ENCODE data around the gene ADSL. TPM values are rescaled to one million over a fixed set of nuclear protein-coding genes. Genes with fewer than 3 reads are reported as not detected.

The ADSL gene
- total RNA-seq, 1 donor from 2014 or later, result 135 TPM

DNA sequence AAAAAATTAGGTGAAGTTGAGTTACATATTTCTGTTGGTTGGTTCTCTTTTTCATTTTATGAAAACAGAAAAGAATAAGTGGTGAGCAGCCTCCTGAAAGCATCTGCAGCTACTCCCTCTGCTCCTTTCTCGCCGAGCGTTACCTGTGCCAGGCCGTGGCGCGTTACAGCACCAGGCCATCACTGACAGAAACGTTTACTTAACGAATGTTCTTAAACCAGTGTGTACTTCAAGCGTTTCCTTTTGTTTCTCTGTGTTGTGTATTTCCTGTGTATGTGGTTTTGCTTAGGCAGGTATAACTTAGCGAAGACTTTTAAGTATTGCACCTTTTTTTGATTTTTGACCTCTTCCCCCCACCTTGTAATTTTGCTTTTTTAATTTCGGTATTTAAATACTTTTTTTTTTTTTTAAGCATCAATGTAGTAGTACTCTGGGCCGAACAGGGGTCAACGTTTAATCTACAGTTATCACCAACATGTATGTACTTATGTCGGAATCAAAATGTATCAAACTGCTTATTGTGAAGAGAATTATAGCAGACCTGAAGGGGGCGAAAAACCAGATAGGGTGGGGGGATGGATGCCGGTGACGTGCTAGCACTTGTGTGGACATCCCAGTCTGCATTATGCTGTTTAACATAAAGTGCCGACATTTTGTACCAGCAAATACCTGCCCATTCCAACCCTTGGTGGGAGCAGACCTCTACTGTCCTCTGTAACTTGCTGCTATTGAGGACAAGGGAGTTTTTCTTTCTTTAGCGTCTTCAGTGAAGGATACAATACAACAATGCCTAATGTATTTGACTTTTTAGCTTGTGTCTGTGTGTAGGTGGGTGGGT is 21.6 kb upstream of the ADSL start:
- no peaks in the 10 kb centered on the region for H3K79me2 ChIP-seq (ENCODE audit: low read depth)
- no peaks in the 10 kb centered on the region for H3K36me3 ChIP-seq
- no peak overlapping the region for H2AFZ ChIP-seq (replicated peaks)
- TF ChIP-seq EZH2 (IDR thresholded peaks at IDR 0.05), result no peak
- no peak for TF ChIP-seq EZH2phosphoT487 (IDR thresholded peaks at IDR 0.05)
- TF ChIP-seq, protein P1, sequence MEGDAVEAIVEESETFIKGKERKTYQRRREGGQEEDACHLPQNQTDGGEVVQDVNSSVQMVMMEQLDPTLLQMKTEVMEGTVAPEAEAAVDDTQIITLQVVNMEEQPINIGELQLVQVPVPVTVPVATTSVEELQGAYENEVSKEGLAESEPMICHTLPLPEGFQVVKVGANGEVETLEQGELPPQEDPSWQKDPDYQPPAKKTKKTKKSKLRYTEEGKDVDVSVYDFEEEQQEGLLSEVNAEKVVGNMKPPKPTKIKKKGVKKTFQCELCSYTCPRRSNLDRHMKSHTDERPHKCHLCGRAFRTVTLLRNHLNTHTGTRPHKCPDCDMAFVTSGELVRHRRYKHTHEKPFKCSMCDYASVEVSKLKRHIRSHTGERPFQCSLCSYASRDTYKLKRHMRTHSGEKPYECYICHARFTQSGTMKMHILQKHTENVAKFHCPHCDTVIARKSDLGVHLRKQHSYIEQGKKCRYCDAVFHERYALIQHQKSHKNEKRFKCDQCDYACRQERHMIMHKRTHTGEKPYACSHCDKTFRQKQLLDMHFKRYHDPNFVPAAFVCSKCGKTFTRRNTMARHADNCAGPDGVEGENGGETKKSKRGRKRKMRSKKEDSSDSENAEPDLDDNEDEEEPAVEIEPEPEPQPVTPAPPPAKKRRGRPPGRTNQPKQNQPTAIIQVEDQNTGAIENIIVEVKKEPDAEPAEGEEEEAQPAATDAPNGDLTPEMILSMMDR (IDR thresholded peaks at IDR 0.05), result no peak
- H3K9me3 Mint-ChIP-seq, result no peaks in the 10 kb centered on the region
- H3K4me2 ChIP-seq, result no peak overlapping the region
- H3F3A ChIP-seq (ENCODE audit: low read depth), result peaks cover 31% of the 10 kb centered on the region
- no peak overlapping the region for H3K4me3 ChIP-seq
- H3K27me3 ChIP-seq, result no peaks in the 10 kb centered on the region
- peaks cover 3% of the 10 kb centered on the region for H3K27me3 Mint-ChIP-seq (ENCODE audit: insufficient read depth, low read depth)
- peaks cover 21% of the 10 kb centered on the region for H3K4me1 ChIP-seq
- peak overlapping the region; percentile 15 for H3K27ac ChIP-seq
- no peak for DNase-seq (ENCODE audit: low spot score)
- no peak overlapping the region for H3K4me3 Mint-ChIP-seq
- peaks cover 18% of the 10 kb centered on the region for H3K36me3 Mint-ChIP-seq
- no peak overlapping the region for H3K27ac Mint-ChIP-seq
- peaks cover 39% of the 10 kb centered on the region for H4K20me1 ChIP-seq (ENCODE audit: low read depth)
- H3K9ac ChIP-seq, result no peak overlapping the region
- peaks cover 19% of the 10 kb centered on the region for H3K4me1 Mint-ChIP-seq
- no peaks in the 10 kb centered on the region for H3K9me3 ChIP-seq (ENCODE audit: low read depth)

DNA sequence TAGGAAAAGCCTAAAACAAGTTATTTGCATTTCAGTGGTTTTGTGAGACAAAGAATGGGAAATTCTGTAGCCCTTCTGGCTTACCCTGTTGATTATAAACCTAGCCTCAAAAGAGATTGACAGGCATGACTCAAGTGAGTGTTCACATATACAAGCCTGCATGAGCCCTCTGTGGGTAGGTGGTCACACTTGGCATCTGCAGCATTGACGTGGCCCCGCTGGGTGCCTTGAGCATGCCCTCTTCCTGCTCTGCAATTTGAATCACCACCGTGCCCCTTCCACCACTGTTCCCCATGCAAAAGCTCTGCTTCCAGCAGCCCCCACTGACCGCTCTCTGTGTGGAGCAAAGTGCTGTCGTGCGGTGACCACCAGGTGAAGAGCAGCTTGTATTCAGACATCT is 21.0 kb upstream of the ADSL start:
- H3K36me3 ChIP-seq, result no peaks in the 10 kb centered on the region
- no peak overlapping the region for H3K4me3 ChIP-seq
- DNase-seq (ENCODE audit: low spot score), result no peak
- TF ChIP-seq, protein P1 (IDR thresholded peaks at IDR 0.05), result no peak
- no peak for TF ChIP-seq EZH2 (IDR thresholded peaks at IDR 0.05)
- TF ChIP-seq EZH2phosphoT487 (IDR thresholded peaks at IDR 0.05), result no peak
- no peaks in the 10 kb centered on the region for H3K9me3 Mint-ChIP-seq
- no peaks in the 10 kb centered on the region for H3K27me3 ChIP-seq
- H3K4me1 Mint-ChIP-seq, result peaks cover 21% of the 10 kb centered on the region
- H3K9ac ChIP-seq, result no peak overlapping the region
- no peak overlapping the region for H3K4me3 Mint-ChIP-seq
- no peaks in the 10 kb centered on the region for H3K79me2 ChIP-seq (ENCODE audit: low read depth)
- peaks cover 3% of the 10 kb centered on the region for H3K27me3 Mint-ChIP-seq (ENCODE audit: insufficient read depth, low read depth)
- H3F3A ChIP-seq (ENCODE audit: low read depth), result peaks cover 28% of the 10 kb centered on the region
- peaks cover 22% of the 10 kb centered on the region for H3K4me1 ChIP-seq
- H3K4me2 ChIP-seq, result no peak overlapping the region
- peak overlapping the region; percentile 15 for H3K27ac ChIP-seq
- no peak overlapping the region for H3K27ac Mint-ChIP-seq
- H4K20me1 ChIP-seq (ENCODE audit: low read depth), result peaks cover 39% of the 10 kb centered on the region
- no peaks in the 10 kb centered on the region for H3K9me3 ChIP-seq (ENCODE audit: low read depth)
- H3K36me3 Mint-ChIP-seq, result peaks cover 19% of the 10 kb centered on the region
- no peak overlapping the region for H2AFZ ChIP-seq (replicated peaks)

DNA sequence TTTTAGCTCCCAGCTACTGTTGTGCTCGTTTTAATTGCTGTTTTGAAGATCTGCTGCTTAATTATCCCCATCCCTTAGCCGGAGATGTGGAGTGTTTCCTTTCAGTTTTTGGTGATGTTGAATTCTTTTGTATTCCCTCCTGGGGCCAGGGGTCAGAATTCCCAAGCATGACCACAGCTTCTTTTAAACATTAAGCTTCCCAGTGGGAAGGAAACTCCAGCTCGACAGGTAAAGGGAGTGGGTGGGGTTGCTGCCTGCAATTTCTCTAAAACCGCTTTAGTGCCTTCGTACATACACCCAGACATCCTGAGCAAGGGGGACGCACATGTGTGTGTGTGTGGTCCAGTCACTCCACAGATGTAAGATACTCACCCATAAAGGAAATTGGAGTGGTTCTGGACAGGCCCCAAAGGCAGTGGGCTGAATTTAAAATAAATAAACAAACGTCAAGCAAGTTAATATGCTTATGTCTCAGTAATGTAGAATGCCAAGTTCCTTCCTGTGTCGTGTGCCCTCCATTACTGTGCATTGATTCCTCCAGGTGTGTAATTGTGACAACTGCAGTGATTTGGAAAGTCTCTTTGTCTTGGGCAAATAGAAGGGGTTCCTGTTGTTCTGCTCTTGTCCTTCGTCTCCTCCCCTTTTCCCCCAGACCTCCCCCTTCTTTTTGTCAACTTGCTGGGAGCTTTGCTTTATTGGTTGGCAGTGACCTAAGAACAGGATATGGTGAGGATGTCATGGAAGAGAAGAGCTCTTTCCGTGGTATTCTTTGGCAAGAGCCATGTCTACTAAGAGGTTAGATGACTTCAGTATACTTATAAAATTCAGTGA is 19.2 kb upstream of the ADSL start:
- Histone ChIP-seq H4K20me1 (ENCODE audit: low read depth) (peaks cover 45% of the 10 kb centered on the region), H3K9ac (no peak overlapping the region), H3K4me1 (peaks cover 39% of the 10 kb centered on the region), H3K36me3 (no peaks in the 10 kb centered on the region), H3K27ac (peak overlapping the region; percentile 45), H3K4me3 (no peak overlapping the region), H3F3A (ENCODE audit: low read depth) (peaks cover 25% of the 10 kb centered on the region), H3K4me2 (peak overlapping the region; percentile 41), H3K79me2 (ENCODE audit: low read depth) (no peaks in the 10 kb centered on the region), H2AFZ (replicated peaks) (no peak overlapping the region), H3K9me3 (ENCODE audit: low read depth) (no peaks in the 10 kb centered on the region), H3K27me3 (no peaks in the 10 kb centered on the region)
- no peak for TF ChIP-seq EZH2 (IDR thresholded peaks at IDR 0.05)
- TF ChIP-seq, protein P1 (IDR thresholded peaks at IDR 0.05), result no peak
- TF ChIP-seq EZH2phosphoT487 (IDR thresholded peaks at IDR 0.05), result no peak
- H3K4me1 Mint-ChIP-seq, result peaks cover 38% of the 10 kb centered on the region
- no peak overlapping the region for H3K4me3 Mint-ChIP-seq
- H3K36me3 Mint-ChIP-seq, result peaks cover 7% of the 10 kb centered on the region
- no peak overlapping the region for H3K27ac Mint-ChIP-seq
- no peaks in the 10 kb centered on the region for H3K9me3 Mint-ChIP-seq
- DNase-seq (ENCODE audit: low spot score), result peak; percentile 26
- no peaks in the 10 kb centered on the region for H3K27me3 Mint-ChIP-seq (ENCODE audit: insufficient read depth, low read depth)
